ENCODE data around the gene CD82. TPM values are rescaled to one million over a fixed set of nuclear protein-coding genes. Genes with fewer than 3 reads are reported as not detected.

Gene CD82
- total RNA-seq, 2 donors from 2014 or later, result 15.4 to 23.4 TPM

DNA sequence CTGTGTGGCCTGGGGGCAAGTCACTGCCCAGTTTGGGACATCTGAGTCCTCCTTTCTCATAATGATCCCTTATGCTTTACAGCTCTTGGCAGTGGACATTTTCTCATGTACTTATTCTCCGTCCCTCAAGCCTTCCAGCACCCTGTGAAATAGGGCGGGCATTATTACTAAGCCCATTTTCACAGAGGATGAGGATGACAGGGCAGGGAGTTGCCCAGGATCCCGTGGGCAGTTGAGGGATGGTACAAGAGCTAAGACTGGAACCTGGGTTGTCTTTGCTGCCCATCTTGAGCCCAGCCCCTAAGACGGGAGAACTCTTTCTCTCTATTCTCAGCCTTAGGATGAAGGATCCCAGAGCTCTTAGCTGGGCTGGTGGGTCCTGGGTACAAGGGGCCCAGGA is 11.2 kb downstream of the CD82 start:
- no peaks in the 10 kb centered on the region for H3K36me3 ChIP-seq
- H3K4me3 ChIP-seq, result no peak overlapping the region
- H3K9me3 ChIP-seq, result no peaks in the 10 kb centered on the region
- no peaks in the 10 kb centered on the region for H3K4me1 ChIP-seq (ENCODE audit: control insufficient read depth in 1 of 2, low read depth in 2 of 2)
- DNase-seq (ENCODE audit: low spot score), result no peak
- no peak for ATAC-seq (ENCODE audit: insufficient number of reproducible peaks, low FRiP score, low read depth)
- TF ChIP-seq, protein P1, sequence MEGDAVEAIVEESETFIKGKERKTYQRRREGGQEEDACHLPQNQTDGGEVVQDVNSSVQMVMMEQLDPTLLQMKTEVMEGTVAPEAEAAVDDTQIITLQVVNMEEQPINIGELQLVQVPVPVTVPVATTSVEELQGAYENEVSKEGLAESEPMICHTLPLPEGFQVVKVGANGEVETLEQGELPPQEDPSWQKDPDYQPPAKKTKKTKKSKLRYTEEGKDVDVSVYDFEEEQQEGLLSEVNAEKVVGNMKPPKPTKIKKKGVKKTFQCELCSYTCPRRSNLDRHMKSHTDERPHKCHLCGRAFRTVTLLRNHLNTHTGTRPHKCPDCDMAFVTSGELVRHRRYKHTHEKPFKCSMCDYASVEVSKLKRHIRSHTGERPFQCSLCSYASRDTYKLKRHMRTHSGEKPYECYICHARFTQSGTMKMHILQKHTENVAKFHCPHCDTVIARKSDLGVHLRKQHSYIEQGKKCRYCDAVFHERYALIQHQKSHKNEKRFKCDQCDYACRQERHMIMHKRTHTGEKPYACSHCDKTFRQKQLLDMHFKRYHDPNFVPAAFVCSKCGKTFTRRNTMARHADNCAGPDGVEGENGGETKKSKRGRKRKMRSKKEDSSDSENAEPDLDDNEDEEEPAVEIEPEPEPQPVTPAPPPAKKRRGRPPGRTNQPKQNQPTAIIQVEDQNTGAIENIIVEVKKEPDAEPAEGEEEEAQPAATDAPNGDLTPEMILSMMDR (IDR thresholded peaks at IDR 0.05), result no peak
- no peak overlapping the region for H3K27ac ChIP-seq
- no peaks in the 10 kb centered on the region for H3K27me3 ChIP-seq (replicated peaks; ENCODE audit: insufficient read depth)

DNA sequence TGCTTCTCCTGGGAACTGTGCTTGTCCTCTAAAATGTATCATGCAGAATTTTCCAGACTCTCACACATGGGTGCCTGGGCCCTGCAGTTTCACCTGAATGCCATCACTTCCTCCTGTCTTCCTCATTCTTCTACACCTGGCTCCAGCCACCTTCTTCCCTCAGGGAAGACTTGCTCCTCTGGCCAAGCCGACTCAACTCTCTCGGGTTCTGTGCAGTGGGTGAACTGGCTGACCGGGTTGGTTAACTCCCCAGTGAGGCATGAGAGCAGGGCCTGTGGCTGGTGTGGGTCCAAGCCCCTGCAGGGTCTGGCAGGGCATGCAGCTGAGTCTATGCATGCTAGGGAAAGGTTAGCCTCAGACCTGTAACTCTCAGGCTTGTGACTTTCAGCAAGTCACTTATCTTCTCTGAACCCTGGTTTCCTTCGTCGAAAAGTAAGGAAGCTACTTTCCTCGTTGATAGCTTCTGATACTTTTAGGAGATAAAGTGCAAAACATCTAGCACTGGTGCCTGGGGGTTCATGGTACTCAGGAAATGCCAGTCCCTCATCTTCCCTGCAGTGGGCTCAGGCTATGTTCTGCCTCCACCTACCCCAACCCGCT is 11.9 kb downstream of the CD82 start:
- ATAC-seq (ENCODE audit: insufficient number of reproducible peaks, low FRiP score, low read depth) (no peak), DNase-seq (ENCODE audit: low spot score) (no peak)
- H3K4me3 ChIP-seq, result no peak overlapping the region
- H3K4me1 ChIP-seq (ENCODE audit: control insufficient read depth in 1 of 2, low read depth in 2 of 2), result no peaks in the 10 kb centered on the region
- no peaks in the 10 kb centered on the region for H3K9me3 ChIP-seq
- H3K27ac ChIP-seq, result no peak overlapping the region
- no peaks in the 10 kb centered on the region for H3K27me3 ChIP-seq (replicated peaks; ENCODE audit: insufficient read depth)
- TF ChIP-seq, protein P1 (IDR thresholded peaks at IDR 0.05), result no peak
- no peaks in the 10 kb centered on the region for H3K36me3 ChIP-seq

DNA sequence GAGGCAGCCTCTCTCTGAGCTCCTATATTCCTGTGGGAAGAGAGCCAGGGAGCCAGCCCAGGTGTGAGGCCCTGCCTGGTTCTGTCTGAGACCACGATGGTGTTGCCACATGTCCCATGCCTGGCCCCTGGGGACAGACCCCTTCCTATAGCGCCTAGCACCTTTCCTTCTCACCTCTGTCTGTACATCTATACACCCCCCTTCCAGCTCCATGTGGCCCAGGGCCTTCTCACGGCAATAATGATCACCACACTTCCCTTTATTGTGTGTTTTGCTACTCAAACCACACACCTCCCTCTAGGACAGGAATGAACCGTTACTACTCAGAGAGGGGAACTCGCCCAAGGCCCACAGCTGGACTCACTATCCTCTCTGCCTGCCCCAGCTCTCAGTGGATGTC is 12.8 kb downstream of the CD82 start:
- H3K27me3 ChIP-seq (replicated peaks; ENCODE audit: insufficient read depth), result no peaks in the 10 kb centered on the region
- H3K36me3 ChIP-seq, result no peaks in the 10 kb centered on the region
- no peak overlapping the region for H3K4me3 ChIP-seq
- H3K9me3 ChIP-seq, result peaks cover 2% of the 10 kb centered on the region
- no peak for DNase-seq (ENCODE audit: low spot score)
- no peak overlapping the region for H3K27ac ChIP-seq
- TF ChIP-seq, protein P1 (IDR thresholded peaks at IDR 0.05), result no peak
- no peaks in the 10 kb centered on the region for H3K4me1 ChIP-seq (ENCODE audit: control insufficient read depth in 1 of 2, low read depth in 2 of 2)
- ATAC-seq (ENCODE audit: insufficient number of reproducible peaks, low FRiP score, low read depth), result no peak

DNA sequence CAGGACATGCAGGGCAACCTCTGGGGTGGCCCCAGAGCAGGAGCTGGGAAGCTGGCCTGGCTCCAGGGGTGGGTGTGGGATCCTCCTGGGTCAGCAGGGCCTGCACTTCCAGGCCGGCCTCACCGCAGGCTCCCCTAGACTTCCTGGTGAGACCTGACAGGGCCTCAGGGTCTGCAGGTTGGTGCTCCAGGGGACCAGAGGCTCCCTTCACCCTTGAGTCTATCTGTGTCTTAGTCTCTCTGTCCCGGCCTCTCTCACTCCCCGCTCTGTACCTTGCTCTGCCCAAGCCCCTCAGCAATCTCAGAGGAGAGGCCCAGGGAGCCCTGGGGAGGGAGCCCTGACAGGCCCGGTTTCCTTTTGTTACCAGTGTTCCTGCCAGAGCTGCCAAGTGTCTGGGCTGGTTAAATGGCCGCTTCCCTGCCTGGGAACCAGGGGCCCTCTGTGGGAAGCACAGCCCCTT is 13.9 kb downstream of the CD82 start:
- DNase-seq (ENCODE audit: low spot score) (no peak), ATAC-seq (ENCODE audit: insufficient number of reproducible peaks, low FRiP score, low read depth) (no peak)
- TF ChIP-seq, protein P1 (IDR thresholded peaks at IDR 0.05), result no peak
- Histone ChIP-seq H3K27me3 (replicated peaks; ENCODE audit: insufficient read depth) (no peaks in the 10 kb centered on the region), H3K27ac (no peak overlapping the region), H3K9me3 (peaks cover 2% of the 10 kb centered on the region), H3K4me3 (no peak overlapping the region), H3K4me1 (ENCODE audit: control insufficient read depth in 1 of 2, low read depth in 2 of 2) (peaks cover 0 to 2% of the 10 kb centered on the region in 2 donors), H3K36me3 (no peaks in the 10 kb centered on the region)

DNA sequence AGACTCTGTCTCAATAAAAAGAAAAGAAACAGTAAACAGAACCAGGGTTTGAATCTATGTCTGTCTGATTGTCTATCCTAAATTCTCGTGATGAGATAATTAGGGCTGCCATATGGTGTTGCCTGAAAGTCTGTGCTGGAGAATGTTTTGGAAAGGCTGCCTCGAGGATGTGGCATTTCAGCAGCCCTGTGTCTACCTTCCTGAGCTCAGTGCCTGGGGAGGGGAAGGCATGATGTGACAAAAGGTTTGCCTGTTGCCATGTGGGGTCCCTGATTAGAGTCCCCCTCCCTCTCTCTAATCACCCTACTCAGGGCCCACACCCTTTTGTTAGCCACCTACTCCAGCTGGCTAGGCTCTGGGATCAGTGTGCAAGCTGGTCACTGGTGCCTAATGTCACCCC is 15.2 kb downstream of the CD82 start:
- no peak for ATAC-seq (ENCODE audit: insufficient number of reproducible peaks, low FRiP score, low read depth)
- DNase-seq (ENCODE audit: low spot score), result no peak
- Histone ChIP-seq H3K27ac (no peak overlapping the region), H3K36me3 (no peaks in the 10 kb centered on the region), H3K4me3 (no peak overlapping the region), H3K9me3 (peaks cover 2% of the 10 kb centered on the region), H3K4me1 (ENCODE audit: control insufficient read depth in 1 of 2, low read depth in 2 of 2) (peaks cover 6 to 16% of the 10 kb centered on the region in 2 donors), H3K27me3 (replicated peaks; ENCODE audit: insufficient read depth) (no peaks in the 10 kb centered on the region)
- TF ChIP-seq, protein P1 (IDR thresholded peaks at IDR 0.05), result no peak

Data from thoracic aorta (tissue), 2 donors.